ENCODE measurements around the gene FAF1. TPM values are rescaled to one million over a fixed set of nuclear protein-coding genes. Genes with fewer than 3 reads are reported as not detected.

Gene FAF1
- total RNA-seq, 1 experiment from 2014 or later = 73.2 TPM

DNA sequence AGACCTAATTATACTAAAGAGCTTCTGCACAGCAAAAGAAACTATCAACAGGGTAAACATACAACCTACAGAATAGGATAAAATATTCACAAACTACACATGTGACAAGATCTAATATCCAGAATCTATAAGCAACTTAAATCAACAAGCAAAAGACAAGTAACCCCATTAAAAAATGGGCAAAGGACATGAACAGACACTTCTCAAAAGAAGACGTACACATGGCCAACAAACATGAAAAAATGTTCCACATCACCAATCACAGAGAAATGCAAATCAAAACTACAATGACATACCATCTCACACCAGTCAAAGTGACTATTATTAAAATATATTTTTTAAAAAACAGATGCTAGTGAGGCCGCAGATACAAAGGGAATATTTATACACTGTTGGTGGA is 99.8 kb downstream of the FAF1 start:
- peaks cover 10% of the 10 kb centered on the region; the same call in 1 of the 2 replicates for H4K20me1 ChIP-seq (ENCODE audit: insufficient read depth)
- H3K9me2 ChIP-seq (ENCODE audit: insufficient read depth) = no peaks in the 10 kb centered on the region
- H3K9me3 ChIP-seq (ENCODE audit: control insufficient read depth in 1 of 2, insufficient read depth in 1 of 2, low read depth in 1 of 2, low read length in 2 of 2) = peaks cover 0 to 4% of the 10 kb centered on the region in 2 experiments; a peak in 1 of 4 replicates
- ATAC-seq (no peak), DNase-seq (ENCODE audit: low read depth, low spot score) (no peak)
- intact Hi-C loops (cut with micrococcal nuclease) = no loop called here
- peaks cover 77% of the 10 kb centered on the region for H3K79me2 ChIP-seq (ENCODE audit: insufficient read depth, low read length)
- no peak overlapping the region for H2AFZ ChIP-seq (ENCODE audit: low read depth, low read length, poor library complexity, severe bottlenecking)
- TF ChIP-seq, protein P1, sequence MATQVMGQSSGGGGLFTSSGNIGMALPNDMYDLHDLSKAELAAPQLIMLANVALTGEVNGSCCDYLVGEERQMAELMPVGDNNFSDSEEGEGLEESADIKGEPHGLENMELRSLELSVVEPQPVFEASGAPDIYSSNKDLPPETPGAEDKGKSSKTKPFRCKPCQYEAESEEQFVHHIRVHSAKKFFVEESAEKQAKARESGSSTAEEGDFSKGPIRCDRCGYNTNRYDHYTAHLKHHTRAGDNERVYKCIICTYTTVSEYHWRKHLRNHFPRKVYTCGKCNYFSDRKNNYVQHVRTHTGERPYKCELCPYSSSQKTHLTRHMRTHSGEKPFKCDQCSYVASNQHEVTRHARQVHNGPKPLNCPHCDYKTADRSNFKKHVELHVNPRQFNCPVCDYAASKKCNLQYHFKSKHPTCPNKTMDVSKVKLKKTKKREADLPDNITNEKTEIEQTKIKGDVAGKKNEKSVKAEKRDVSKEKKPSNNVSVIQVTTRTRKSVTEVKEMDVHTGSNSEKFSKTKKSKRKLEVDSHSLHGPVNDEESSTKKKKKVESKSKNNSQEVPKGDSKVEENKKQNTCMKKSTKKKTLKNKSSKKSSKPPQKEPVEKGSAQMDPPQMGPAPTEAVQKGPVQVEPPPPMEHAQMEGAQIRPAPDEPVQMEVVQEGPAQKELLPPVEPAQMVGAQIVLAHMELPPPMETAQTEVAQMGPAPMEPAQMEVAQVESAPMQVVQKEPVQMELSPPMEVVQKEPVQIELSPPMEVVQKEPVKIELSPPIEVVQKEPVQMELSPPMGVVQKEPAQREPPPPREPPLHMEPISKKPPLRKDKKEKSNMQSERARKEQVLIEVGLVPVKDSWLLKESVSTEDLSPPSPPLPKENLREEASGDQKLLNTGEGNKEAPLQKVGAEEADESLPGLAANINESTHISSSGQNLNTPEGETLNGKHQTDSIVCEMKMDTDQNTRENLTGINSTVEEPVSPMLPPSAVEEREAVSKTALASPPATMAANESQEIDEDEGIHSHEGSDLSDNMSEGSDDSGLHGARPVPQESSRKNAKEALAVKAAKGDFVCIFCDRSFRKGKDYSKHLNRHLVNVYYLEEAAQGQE (IDR thresholded peaks at IDR 0.05; ENCODE audit: low read depth) = no peak
- no peak for TF ChIP-seq YY1 (IDR thresholded peaks at IDR 0.05; ENCODE audit: extremely low read depth, insufficient replicate concordance, low read depth, low read length)
- TF ChIP-seq, protein P2, sequence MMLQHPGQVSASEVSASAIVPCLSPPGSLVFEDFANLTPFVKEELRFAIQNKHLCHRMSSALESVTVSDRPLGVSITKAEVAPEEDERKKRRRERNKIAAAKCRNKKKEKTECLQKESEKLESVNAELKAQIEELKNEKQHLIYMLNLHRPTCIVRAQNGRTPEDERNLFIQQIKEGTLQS (IDR thresholded peaks at IDR 0.05) = no peak
- TF ChIP-seq EZH2 (IDR thresholded peaks at IDR 0.05) = no peak
- TF ChIP-seq, protein P3, sequence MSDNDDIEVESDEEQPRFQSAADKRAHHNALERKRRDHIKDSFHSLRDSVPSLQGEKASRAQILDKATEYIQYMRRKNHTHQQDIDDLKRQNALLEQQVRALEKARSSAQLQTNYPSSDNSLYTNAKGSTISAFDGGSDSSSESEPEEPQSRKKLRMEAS (IDR thresholded peaks at IDR 0.05) = no peak
- TF ChIP-seq RAD21 (IDR thresholded peaks at IDR 0.05; ENCODE audit: low read depth) = no peak
- no peak for TF ChIP-seq CBX3 (IDR thresholded peaks at IDR 0.05; ENCODE audit: low read depth)
- TF ChIP-seq POLR2A (IDR thresholded peaks at IDR 0.05; ENCODE audit: borderline replicate concordance, extremely low read depth, insufficient read depth, insufficient read length) = no peak
- TF ChIP-seq CEBPB (IDR thresholded peaks at IDR 0.05; ENCODE audit: low read depth) = no peak
- no peak overlapping the region for H3K9ac ChIP-seq (ENCODE audit: low read length)
- H3K36me3 ChIP-seq (ENCODE audit: control insufficient read depth in 1 of 2, insufficient read depth in 2 of 2, low read length in 2 of 2) = no peaks in the 10 kb centered on the region
- no peak overlapping the region for H3K27ac ChIP-seq (ENCODE audit: low read depth, low read length)
- BruUV-seq (replicated peaks) = no TSS peak
- ChIA-PET POLR2A (no interaction called here), RAD21 (ENCODE audit: low non-redundant PET in 1 of 2, low total read pairs in 2 of 2, uncharacterized antibody in 2 of 2, unreplicated experiment in 2 of 2) (no interaction called here), CTCF (no interaction called here)
- no peak overlapping the region for H3K4me3 ChIP-seq (replicated peaks in 1 of 2; ENCODE audit: low read depth in 1 of 2, low read length in 2 of 2)
- no peaks in the 10 kb centered on the region for H3K4me1 ChIP-seq (ENCODE audit: control insufficient read depth in 1 of 2, insufficient read depth in 2 of 2, low read length in 2 of 2)
- H3K4me2 ChIP-seq (ENCODE audit: low read length) = no peak overlapping the region
- H3K27me3 ChIP-seq (ENCODE audit: insufficient read depth, low read length) = no peaks in the 10 kb centered on the region
